ENCODE measurements around the gene N4BP2. TPM values are rescaled to one million over a fixed set of nuclear protein-coding genes. Genes with fewer than 3 reads are reported as not detected.

Gene N4BP2
- total and polyA plus RNA-seq, 3 experiments from 2014 or later: 10.3 to 21.1 (median 18.0) TPM

GRCh38 chr4:40205259-40206198 lies 148.9 kb downstream of the N4BP2 start:
- Mint-ChIP-seq H3K4me1 (peaks cover 76 to 96% (median 80%) of the 10 kb centered on the region in 3 donors), H3K27me3 (peaks cover 0 to 2% of the 10 kb centered on the region in 2 donors), H3K36me3 (peaks cover 5 to 78% (median 22%) of the 10 kb centered on the region in 3 donors), H3K27ac (peak overlapping the region; percentile 84 to 100 (median 94)), H3K4me3 (peak overlapping the region; percentile 90 to 100 (median 97)), H3K9me3 (no peaks in the 10 kb centered on the region)
- peak overlapping the region; percentile 49 for H3K4me3 ChIP-seq (ENCODE audit: low read length)
- H3K9me3 ChIP-seq (ENCODE audit: low read length): no peaks in the 10 kb centered on the region
- POLR2A ChIA-PET: interaction anchor here (0.7 to 2.9 kb wide), 14 partner anchors 8 to 107 kb away, joined by 3 to 16 read pairs (median 6); partner anchors contain the start of gene RHOH
- DNase-seq: peak in 2 of 5 donors; percentile 30 to 47
- H3K27me3 ChIP-seq (ENCODE audit: insufficient read depth, low read length, poor library complexity, severe bottlenecking): no peaks in the 10 kb centered on the region
- H3K4me1 ChIP-seq (ENCODE audit: insufficient read depth, low read length): peaks cover 66% of the 10 kb centered on the region
- CTCF ChIA-PET: interaction anchor here (0.6 to 13.9 kb wide), 15 partner anchors 8 to 111 kb away, joined by 3 to 194 read pairs (median 4); no protein-coding TSS in a partner anchor
- peak overlapping the region; percentile 72 for H3K27ac ChIP-seq (ENCODE audit: low read depth, low read length)
- peaks cover 17% of the 10 kb centered on the region for H3K36me3 ChIP-seq (ENCODE audit: insufficient read depth, low read length)

- Mint-ChIP-seq H3K27me3 (peaks cover 0 to 2% of the 10 kb centered on the region in 2 donors), H3K36me3 (peaks cover 5 to 76% (median 25%) of the 10 kb centered on the region in 3 donors), H3K4me3 (peak overlapping the region; percentile 90 to 100 (median 97)), H3K4me1 (peaks cover 79 to 95% (median 81%) of the 10 kb centered on the region in 3 donors), H3K9me3 (no peaks in the 10 kb centered on the region), H3K27ac (peak overlapping the region; percentile 84 to 100 (median 94))
- peaks cover 11% of the 10 kb centered on the region for H3K36me3 ChIP-seq (ENCODE audit: insufficient read depth, low read length)
- ChIA-PET POLR2A (interaction anchor here (0.8 to 3.1 kb wide), 4 partner anchors 10 to 107 kb away, joined by 3 to 26 read pairs (median 8); partner anchors contain the start of gene RHOH), CTCF (interaction anchor here (1.3 to 13.9 kb wide), 6 partner anchors 19 to 110 kb away, joined by 3 to 194 read pairs (median 5); no protein-coding TSS in a partner anchor)
- H3K27me3 ChIP-seq (ENCODE audit: insufficient read depth, low read length, poor library complexity, severe bottlenecking): no peaks in the 10 kb centered on the region
- peak overlapping the region; percentile 49 for H3K4me3 ChIP-seq (ENCODE audit: low read length)
- peak overlapping the region; percentile 72 for H3K27ac ChIP-seq (ENCODE audit: low read depth, low read length)
- DNase-seq: peak in 1 of 5 donors; percentile 55
- H3K4me1 ChIP-seq (ENCODE audit: insufficient read depth, low read length): peaks cover 70% of the 10 kb centered on the region
- no peaks in the 10 kb centered on the region for H3K9me3 ChIP-seq (ENCODE audit: low read length)
Observed at GRCh38 chr4:40206426-40206825, 149.8 kb downstream of the N4BP2 start.

Other genes with a start within 250 kb of the N4BP2 start
- 100 to 1,000 TPM; 111 TPM for gene PDS5A, start 78.9 kb upstream of the N4BP2 start, total RNA-seq
- gene PDS5A, start 78.9 kb upstream of the N4BP2 start, polyA plus RNA-seq: 49.2 TPM
- 100 to 1,000 TPM; 148 TPM for gene RHOH, start 140.2 kb downstream of the N4BP2 start, total RNA-seq
- 262 TPM for gene RHOH, start 140.2 kb downstream of the N4BP2 start, polyA plus RNA-seq

All from CD8-positive, alpha-beta memory T cell (primary cell).